Adrenal gland (tissue), 12 donors: ENCODE measurements around the gene TELO2. TPM values are rescaled to one million over a fixed set of nuclear protein-coding genes. Genes with fewer than 3 reads are reported as not detected.

ENCODE experiments used
- DNase-seq, 7 donors: peaks; one replicate each; pipeline ENCODE4 v3.0.0-alpha.2; 2019 to 2020
- H3K27ac ChIP-seq, 5 donors: fragments of 200-600 bp; sonication (generic) in 4 of 5; 1 replicate in 3 of 5; 2 replicates in 2 of 5; pipeline versions ENCODE4 v1.5.1 to v1.8.0; 2016 to 2020; ENCODE audit warnings: mild to moderate bottlenecking in 1 of 5
- H3K27me3 ChIP-seq: fragments of 200-600 bp; 2 replicates; pipeline ENCODE4 v1.8.0; 2021
- H3K36me3 ChIP-seq, 2 donors: fragments of 200-600 bp; replicated peaks in 1 of 2; 1 replicate in 1 of 2; 2 replicates in 1 of 2; pipeline versions ENCODE4 v1.5.1 to v1.8.0; 2018 to 2022
- H3K4me1 ChIP-seq, 2 donors: fragments of 200-600 bp; replicated peaks in 1 of 2; 1 replicate in 1 of 2; 2 replicates in 1 of 2; pipeline versions ENCODE4 v1.5.1 to v1.8.0; 2018 to 2021
- H3K4me3 ChIP-seq, 4 donors: fragments of 200-600 bp; sonication (generic) in 3 of 4; one replicate each; pipeline ENCODE4 v1.5.1; 2016 to 2018
- H3K9me3 ChIP-seq, 3 donors: fragments of 200-600 bp; sonication (generic) in 1 of 3; replicated peaks in 1 of 3; 1 replicate in 2 of 3; 2 replicates in 1 of 3; pipeline versions ENCODE4 v1.5.1 to v1.8.0; 2016 to 2021
- POLR2A ChIP-seq, 2 donors: fragments of 450-650 bp; IDR thresholded peaks; one replicate each; pipeline ENCODE4 v1.6.1; 2017; ENCODE audit warnings: antibody characterized with exemption in 2 of 2, mild to moderate bottlenecking in 2 of 2, moderate library complexity in 1 of 2
- WGBS, 4 donors: extraction: QIAGEN DNeasy Blood & Tissue Kit in 2 of 4; methylation state at CpG; one replicate each; pipeline versions ENCODE4 v1.1.5 to v1.1.7; 2013 to 2017; 5-methylcytosine and 5-hydroxymethylcytosine counted together
- intact Hi-C, 2 donors: fragments of 100-400 bp; cut with DNase I; formaldehyde crosslinking; loops; one replicate each; pipeline versions ENCODE4 v1.14.1 to v1.15.0; 2022 to 2023
- polyA plus RNA-seq, 3 donors: library from polyadenylated mRNA; stranded (reverse); fragments of 200-250 nt in 2 of 3; fragments of 350-450 nt in 1 of 3; fragmentation: Illumina TruSeq in 1 of 3; extraction: RNeasy Lipid Tissue Mini Kit (QIAGEN cat#74804) in 1 of 3; gene quantifications; one replicate each; pipeline ENCODE4 v1.2.3, GENCODE V29; 2013 to 2014
- total RNA-seq, 9 donors: library from RNA; depleted of rRNA in 4 of 9; stranded (reverse); fragments of >200 nt in 4 of 9; fragments of 120-200 nt in 1 of 9; fragmentation: NEBNext Ultra II Directional in 1 of 9; extraction: Animal tissue kit (Norgen Biotek cat#: 25700) in 1 of 9; gene quantifications; one replicate each; pipeline versions ENCODE4 v1.1.0 to v1.2.4, GENCODE V29; 2013 to 2023
- TF ChIP-seq, protein P1 (sequence below), 6 experiments: fragments of 450-650 bp in 4 of 6; fragments of 200-600 bp in 2 of 6; sonication (generic) in 1 of 6; IDR thresholded peaks; 1 replicate in 5 of 6; 2 replicates in 1 of 6; pipeline versions ENCODE4 v1.5.1 to v1.8.0; 2016 to 2021; ENCODE audit warnings: antibody characterized with exemption in 6 of 6, mild to moderate bottlenecking in 2 of 6, moderate library complexity in 1 of 6
- donor health status: healthy with polysubstance abuse.
- donor health status: Bipolar disorder and iron deficiency.
- donor health status: DM: yes; HTN: yes; CAD: no.
- donor health status: DM: no; HTN: no; CAD: no.
- donor health status: DM: no; HTN: no; CAD: no.
- donor health status: DM: yes; HTN: yes; CAD: no.

The TELO2 gene
- total and polyA plus RNA-seq, 12 donors: 1.3 to 173 (median 23.7) TPM

DNA sequence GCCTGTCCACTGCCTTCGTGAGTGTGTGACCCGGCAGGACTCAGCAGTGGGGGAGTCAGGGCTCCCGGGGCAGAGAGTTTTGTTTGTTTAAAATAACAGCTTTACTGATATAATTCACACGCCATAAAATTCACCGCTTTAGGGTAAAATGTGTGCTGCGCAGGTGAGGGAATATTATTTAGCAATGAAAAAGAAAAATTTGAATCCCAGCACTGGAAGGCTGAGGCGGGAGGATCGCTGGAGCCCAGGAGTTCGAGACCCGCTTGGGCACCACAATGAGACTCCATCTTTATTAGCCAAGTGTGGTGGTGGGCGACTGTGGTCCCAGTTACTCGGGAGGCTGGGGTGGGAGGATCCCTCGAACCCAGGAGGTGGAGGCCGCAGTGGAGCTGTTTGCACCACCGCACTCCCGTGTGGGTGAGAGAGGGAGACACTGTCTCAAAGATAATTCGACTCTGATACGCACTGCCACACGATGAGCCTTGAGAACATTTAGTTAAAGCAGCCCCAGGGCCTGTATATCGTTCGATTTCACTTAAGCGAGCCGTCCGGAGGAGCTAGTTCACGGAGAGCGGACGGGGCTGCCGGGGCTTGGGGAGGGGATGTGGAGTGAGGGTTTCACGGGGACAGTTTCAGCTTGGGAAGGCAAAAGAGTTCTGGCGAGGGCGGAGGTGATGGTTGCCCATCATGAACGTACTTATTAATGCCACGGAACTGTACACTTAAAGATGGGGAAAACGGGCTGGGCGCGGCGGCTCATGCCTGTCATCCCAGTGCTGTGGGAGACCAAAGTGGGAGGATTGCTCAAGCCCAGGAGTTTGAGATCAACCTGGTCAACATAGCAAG lies 10.2 kb downstream of the TELO2 start:
- Histone ChIP-seq H3K27me3 (no peaks in the 10 kb centered on the region), H3K4me1 (no peaks in the 10 kb centered on the region), H3K36me3 (peaks cover 0 to 55% of the 10 kb centered on the region in 2 donors), H3K27ac (no peak overlapping the region), H3K4me3 (no peak overlapping the region), H3K9me3 (no peaks in the 10 kb centered on the region)
- WGBS, 4 donors: 95 to 97% (median 96%) methylated on average over 36 to 37 of the region's 37 CpGs
- no peak for DNase-seq
- intact Hi-C loops: no loop called here
- TF ChIP-seq, protein P1, sequence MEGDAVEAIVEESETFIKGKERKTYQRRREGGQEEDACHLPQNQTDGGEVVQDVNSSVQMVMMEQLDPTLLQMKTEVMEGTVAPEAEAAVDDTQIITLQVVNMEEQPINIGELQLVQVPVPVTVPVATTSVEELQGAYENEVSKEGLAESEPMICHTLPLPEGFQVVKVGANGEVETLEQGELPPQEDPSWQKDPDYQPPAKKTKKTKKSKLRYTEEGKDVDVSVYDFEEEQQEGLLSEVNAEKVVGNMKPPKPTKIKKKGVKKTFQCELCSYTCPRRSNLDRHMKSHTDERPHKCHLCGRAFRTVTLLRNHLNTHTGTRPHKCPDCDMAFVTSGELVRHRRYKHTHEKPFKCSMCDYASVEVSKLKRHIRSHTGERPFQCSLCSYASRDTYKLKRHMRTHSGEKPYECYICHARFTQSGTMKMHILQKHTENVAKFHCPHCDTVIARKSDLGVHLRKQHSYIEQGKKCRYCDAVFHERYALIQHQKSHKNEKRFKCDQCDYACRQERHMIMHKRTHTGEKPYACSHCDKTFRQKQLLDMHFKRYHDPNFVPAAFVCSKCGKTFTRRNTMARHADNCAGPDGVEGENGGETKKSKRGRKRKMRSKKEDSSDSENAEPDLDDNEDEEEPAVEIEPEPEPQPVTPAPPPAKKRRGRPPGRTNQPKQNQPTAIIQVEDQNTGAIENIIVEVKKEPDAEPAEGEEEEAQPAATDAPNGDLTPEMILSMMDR (IDR thresholded peaks at IDR 0.05): no peak
- TF ChIP-seq POLR2A (IDR thresholded peaks at IDR 0.05): no peak

DNA sequence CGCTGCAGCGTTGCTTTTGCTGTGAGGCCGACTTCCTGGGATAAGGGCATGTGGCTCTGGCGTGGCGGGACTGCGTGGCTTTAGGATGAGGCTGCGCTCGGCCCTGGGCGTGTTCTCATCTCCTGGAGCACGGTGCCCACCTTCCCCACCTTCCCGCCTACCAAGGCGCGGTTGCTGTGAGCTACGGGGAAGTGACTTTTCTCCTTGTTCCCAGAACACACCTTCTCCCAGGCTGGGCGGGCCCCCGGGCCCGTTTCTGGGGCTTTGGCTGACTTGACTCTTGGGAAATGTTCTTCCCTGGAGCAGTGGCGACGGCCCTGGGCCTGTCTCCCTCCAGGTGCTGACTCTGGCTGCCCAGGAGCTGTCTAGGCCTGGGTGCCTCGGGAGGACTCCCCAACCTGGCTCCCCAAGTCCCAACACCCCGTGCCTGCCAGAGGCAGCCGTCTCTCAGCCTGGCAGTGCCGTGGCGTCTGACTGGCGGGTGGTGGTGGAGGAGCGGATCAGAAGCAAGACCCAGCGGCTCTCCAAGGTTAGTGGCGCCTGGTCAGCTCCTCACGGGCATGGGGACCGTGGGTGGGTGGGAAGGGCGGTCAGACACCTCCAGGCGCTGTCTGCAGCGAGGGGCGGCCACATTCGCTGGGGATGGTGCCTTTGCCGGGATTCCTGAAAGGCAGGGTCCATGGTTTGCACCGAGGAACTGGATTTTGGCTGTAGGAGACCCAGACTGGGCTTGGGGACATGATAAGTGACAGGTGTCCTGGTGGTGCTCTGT lies 12.1 kb downstream of the TELO2 start:
- TF ChIP-seq POLR2A (IDR thresholded peaks at IDR 0.05): no peak
- TF ChIP-seq, protein P1 (IDR thresholded peaks at IDR 0.05): no peak
- Histone ChIP-seq H3K36me3 (peaks cover 0 to 38% of the 10 kb centered on the region in 2 donors), H3K4me1 (peaks cover 0 to 15% of the 10 kb centered on the region in 2 donors), H3K27me3 (no peaks in the 10 kb centered on the region), H3K4me3 (no peak overlapping the region), H3K9me3 (no peaks in the 10 kb centered on the region), H3K27ac (no peak overlapping the region)
- no peak for DNase-seq
- 94 to 100% (median 97%) methylated on average over 3 to 37 of the region's 37 CpGs for WGBS, 4 donors
- intact Hi-C loops: no loop called here

DNA sequence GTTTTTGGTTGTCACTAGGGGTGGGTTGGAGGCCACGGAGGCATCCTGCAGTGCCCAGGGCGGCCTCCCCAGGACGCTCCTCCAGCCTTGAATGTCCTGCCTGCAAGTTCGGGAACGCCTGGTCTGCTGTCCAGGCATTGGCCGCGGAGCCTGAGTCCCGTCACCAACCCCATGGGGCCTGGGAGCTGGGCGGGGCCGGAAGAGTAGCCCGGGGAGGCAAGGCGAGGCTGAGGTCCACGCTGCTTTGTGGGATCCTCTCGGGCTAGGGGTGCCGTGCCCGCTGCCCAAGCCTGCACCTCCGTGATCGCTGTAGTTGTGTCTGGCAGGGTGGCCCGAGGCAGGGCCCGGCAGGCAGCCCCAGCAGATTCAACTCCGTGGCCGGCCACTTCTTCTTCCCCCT lies 12.8 kb downstream of the TELO2 start:
- peaks cover 0 to 18% of the 10 kb centered on the region in 2 donors for H3K4me1 ChIP-seq
- no peak overlapping the region for H3K27ac ChIP-seq
- TF ChIP-seq, protein P1 (IDR thresholded peaks at IDR 0.05): no peak
- TF ChIP-seq POLR2A (IDR thresholded peaks at IDR 0.05): no peak
- intact Hi-C loops: no loop called here
- H3K27me3 ChIP-seq: no peaks in the 10 kb centered on the region
- WGBS, 4 donors: 95 to 100% (median 97%) methylated on average over 2 to 22 of the region's 22 CpGs
- DNase-seq: no peak
- no peak overlapping the region for H3K4me3 ChIP-seq
- peaks cover 0 to 31% of the 10 kb centered on the region in 2 donors for H3K36me3 ChIP-seq
- H3K9me3 ChIP-seq: no peaks in the 10 kb centered on the region

GRCh38 chr16:1506494-1507213 lies 13.5 kb downstream of the TELO2 start:
- Histone ChIP-seq H3K36me3 (peaks cover 0 to 24% of the 10 kb centered on the region in 2 donors), H3K27ac (no peak overlapping the region), H3K9me3 (no peaks in the 10 kb centered on the region), H3K4me3 (no peak overlapping the region), H3K4me1 (peaks cover 0 to 18% of the 10 kb centered on the region in 2 donors), H3K27me3 (no peaks in the 10 kb centered on the region)
- no peak for DNase-seq
- intact Hi-C loops: no loop called here
- WGBS, 4 donors: 70 to 93% (median 93%) methylated on average over 8 to 37 of the region's 37 CpGs
- TF ChIP-seq, protein P1 (IDR thresholded peaks at IDR 0.05): no peak
- no peak for TF ChIP-seq POLR2A (IDR thresholded peaks at IDR 0.05)
